IPS DF 6.9 (cell line): ENCODE results near the gene ZNF513.
"Not testable (repeated sequence)": the region's sequence is repeated elsewhere in the genome, so short reads cannot be mapped to it uniquely, and the experiment has no call there.

Source experiments
- DNase-seq: peaks from one replicate; pipeline ENCODE4 v3.0.0-alpha.2; 2013; ENCODE audit warnings: low read depth, low spot score
- H3K27ac ChIP-seq: one replicate; pipeline ENCODE4 v1.5.1; 2013; ENCODE audit warnings: low read length, control low read depth
- H3K27me3 ChIP-seq: 2 replicates; pipeline ENCODE4 v1.6.1; 2013; ENCODE audit warnings: mild to moderate bottlenecking, low read length; ENCODE audit not compliant: control insufficient read depth, insufficient read depth
- H3K36me3 ChIP-seq: 2 replicates; pipeline ENCODE4 v1.6.1; 2013; ENCODE audit warnings: low read length; ENCODE audit not compliant: control insufficient read depth, insufficient read depth
- H3K4me1 ChIP-seq: 2 replicates; pipeline ENCODE4 v1.6.1; 2013; ENCODE audit warnings: low read length; ENCODE audit not compliant: control insufficient read depth, insufficient read depth
- H3K4me3 ChIP-seq: 2 replicates; pipeline ENCODE4 v1.5.1; 2013; ENCODE audit warnings: mild to moderate bottlenecking, low read length
- H3K9me3 ChIP-seq: 2 replicates; pipeline ENCODE4 v1.6.1; 2013; ENCODE audit warnings: low read length, inconsistent platforms; ENCODE audit not compliant: control insufficient read depth, insufficient read depth
- WGBS: extraction: QIAGEN DNeasy Blood & Tissue Kit; methylation state at CpG from one replicate; pipeline ENCODE4 v1.1.7; 2013; ENCODE audit warnings: mixed read lengths, missing lambda C conversion rate; ENCODE audit not compliant: insufficient read length, insufficient coverage; 5-methylcytosine and 5-hydroxymethylcytosine counted together

ZNF513 gene

DNA sequence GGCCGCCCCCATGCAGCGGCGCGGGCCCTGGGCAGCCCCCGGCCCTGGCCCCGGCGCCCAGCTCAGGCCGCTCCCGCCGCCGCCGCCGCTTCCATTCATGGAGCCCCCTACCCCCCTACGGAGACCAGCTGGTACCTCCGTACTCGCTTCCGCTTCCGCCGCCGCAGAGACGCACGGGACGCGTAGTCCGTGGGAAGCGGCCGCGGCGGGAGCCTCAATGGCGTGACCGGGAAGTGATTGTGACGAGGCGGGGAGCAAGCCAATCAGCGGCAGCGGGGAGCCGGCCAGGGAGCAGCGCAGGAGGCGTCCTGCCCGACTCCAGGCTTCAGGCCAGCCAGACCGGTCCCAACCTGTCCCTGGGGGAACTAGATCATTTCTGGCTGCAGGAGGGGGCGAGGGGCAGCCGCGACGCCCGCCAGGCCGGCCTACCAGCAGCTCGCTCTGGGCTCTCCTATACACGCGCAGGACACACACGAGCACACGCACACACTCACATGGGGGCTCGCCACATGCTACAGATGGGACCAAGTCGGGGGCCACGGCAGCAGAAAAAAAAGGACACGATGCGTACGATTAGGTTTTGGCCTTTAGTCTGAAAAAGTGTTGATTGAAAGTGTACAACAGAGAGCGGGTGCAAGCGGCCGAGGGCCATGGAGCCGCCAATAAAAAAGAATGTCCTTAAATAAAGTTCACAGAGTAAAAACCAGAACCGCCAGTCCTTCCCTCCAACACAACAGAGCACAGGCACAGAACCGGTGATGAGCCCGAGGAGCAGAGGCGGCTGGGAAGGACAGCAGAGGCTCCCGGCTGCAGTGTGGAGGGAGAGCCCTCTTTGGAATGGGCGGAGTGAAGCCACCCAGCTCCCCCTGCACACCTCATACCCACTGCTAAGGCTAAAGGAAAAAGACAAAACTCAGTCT, at the start of gene ZNF513:
ZNF513 (minus strand) TSS at position 109 of the 920 bp plus-strand sequence. CDS start 208 bp downstream, outside the sequence.
- no peaks in the 10 kb centered on the region for H3K27me3 ChIP-seq
- H3K9me3 ChIP-seq = no peaks in the 10 kb centered on the region
- peak; percentile 84 for DNase-seq
- no CpG with 5 or more reads among the region's 67 CpGs for WGBS
- H3K27ac ChIP-seq = no peak within 1 kb of the TSS
- H3K4me3 ChIP-seq = peak within 1 kb of the TSS; percentile 83; the same call in 1 of the 2 replicates
- peaks cover 41% of the 10 kb centered on the region for H3K36me3 ChIP-seq
- no peaks in the 10 kb centered on the region for H3K4me1 ChIP-seq

DNA sequence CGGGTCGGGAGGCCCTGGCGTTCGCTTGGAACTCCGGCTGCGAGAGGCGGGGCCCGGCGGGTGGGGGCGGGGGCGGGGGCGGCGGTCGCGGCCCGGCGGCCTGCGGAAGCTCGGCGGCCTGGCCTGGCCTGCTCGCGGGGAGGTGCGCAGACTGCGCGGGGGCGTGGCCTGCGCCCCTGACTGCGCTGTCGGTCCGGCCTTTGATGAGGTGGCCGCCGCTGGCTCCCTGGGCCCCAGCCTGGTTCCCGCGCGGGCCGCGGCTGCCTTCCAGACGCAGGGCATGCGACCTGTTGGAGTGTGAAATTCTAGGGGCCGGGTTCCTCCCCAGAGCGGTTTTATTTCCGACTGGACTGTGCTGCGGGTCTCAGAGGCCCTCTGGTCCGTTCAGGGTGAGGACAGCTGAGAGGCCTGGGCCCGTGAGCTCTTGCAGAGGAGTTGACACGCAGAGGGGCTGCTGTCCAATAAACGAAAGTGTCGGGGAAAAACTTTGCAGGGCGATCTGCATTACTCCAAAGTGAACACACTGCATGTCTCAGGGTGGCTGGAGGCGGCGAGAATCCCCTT, 48.5 kb upstream of the ZNF513 start:
- WGBS = no CpG with 5 or more reads among the region's 51 CpGs
- Histone ChIP-seq H3K36me3 (peaks cover 6% of the 10 kb centered on the region), H3K27ac (no peak overlapping the region), H3K9me3 (no peaks in the 10 kb centered on the region), H3K4me1 (no peaks in the 10 kb centered on the region; the same call in 1 of the 2 replicates), H3K4me3 (peak overlapping the region; percentile 79), H3K27me3 (no peaks in the 10 kb centered on the region)
- DNase-seq = no peak

DNA sequence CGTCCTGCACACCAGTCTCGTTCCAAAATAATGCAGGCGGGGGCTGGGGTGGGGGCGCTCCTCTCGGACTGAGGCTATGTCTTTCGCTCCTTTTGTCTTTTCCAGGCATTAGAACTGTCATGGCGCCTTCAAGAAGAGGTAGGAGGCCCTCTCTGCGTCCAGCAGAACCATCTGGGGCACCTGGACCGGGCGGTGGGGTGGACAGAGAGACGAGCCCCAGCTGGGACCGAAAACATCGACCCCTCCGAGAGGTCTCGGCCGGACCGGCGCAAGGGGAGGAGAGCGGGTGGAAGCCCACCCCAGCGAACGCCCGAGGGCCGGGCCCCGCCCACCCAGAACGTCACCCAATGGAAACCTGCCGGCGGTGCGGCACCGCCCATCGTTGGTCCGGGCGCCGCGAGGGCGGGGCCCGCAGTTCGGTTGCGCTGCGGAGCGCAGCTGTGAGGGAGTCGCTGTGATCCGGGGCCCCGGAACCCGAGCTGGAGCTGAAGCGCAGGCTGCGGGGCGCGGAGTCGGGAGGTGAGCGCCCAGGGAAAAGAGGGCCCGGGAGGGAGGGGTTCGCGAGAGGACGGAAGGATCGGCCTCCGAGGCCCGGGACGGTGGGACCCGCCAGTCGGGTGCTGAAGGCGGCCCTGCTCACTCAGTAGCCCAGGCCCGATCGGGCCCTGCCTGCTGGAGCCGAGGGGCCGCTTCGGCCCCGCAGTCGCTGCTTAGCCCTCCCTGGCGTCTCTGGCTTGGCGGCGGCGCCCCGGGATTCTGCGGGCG, 47.9 kb upstream of the ZNF513 start, which contains the start of gene NRBP1:
NRBP1 (plus strand) TSS at position 419 of the 765 bp plus-strand sequence. CDS start 4,643 bp downstream, outside the sequence.
- H3K4me3 ChIP-seq = peak within 1 kb of the TSS; percentile 79
- peak; percentile 81 for DNase-seq
- H3K4me1 ChIP-seq = no peaks in the 10 kb centered on the region; the same call in 1 of the 2 replicates
- H3K9me3 ChIP-seq = no peaks in the 10 kb centered on the region
- no peaks in the 10 kb centered on the region for H3K27me3 ChIP-seq
- no CpG with 5 or more reads among the region's 75 CpGs for WGBS
- H3K36me3 ChIP-seq = peaks cover 4% of the 10 kb centered on the region
- no peak within 1 kb of the TSS for H3K27ac ChIP-seq

- no peak for DNase-seq
- no peaks in the 10 kb centered on the region for H3K27me3 ChIP-seq
- peak overlapping the region; percentile 79; the same call in 1 of the 2 replicates for H3K4me3 ChIP-seq
- 100% methylated on average over 3 of the region's 7 CpGs for WGBS
- no peaks in the 10 kb centered on the region; the same call in 1 of the 2 replicates for H3K4me1 ChIP-seq
- no peak overlapping the region for H3K27ac ChIP-seq
- H3K36me3 ChIP-seq = no peaks in the 10 kb centered on the region; the same call in 1 of the 2 replicates
- H3K9me3 ChIP-seq = no peaks in the 10 kb centered on the region
Observed at GRCh38 chr2:27427863-27428212, 47.3 kb upstream of the ZNF513 start.

GRCh38 chr2:27425039-27425438, 44.5 kb upstream of the ZNF513 start:
- H3K9me3 ChIP-seq, H3K27ac ChIP-seq, H3K36me3 ChIP-seq, H3K4me3 ChIP-seq, H3K27me3 ChIP-seq, H3K4me1 ChIP-seq, DNase-seq: not testable (repeated sequence)
- no CpG with 5 or more reads among the region's 10 CpGs for WGBS

- no peak for DNase-seq
- Histone ChIP-seq H3K4me3 (no peak overlapping the region), H3K27me3 (no peaks in the 10 kb centered on the region), H3K4me1 (no peaks in the 10 kb centered on the region; the same call in 1 of the 2 replicates), H3K9me3 (no peaks in the 10 kb centered on the region), H3K27ac (no peak overlapping the region), H3K36me3 (no peaks in the 10 kb centered on the region)
- no CpG with 5 or more reads among the region's 3 CpGs for whole genome bisulfite sequencing
Observed at GRCh38 chr2:27422958-27423357, 42.4 kb upstream of the ZNF513 start.

DNA sequence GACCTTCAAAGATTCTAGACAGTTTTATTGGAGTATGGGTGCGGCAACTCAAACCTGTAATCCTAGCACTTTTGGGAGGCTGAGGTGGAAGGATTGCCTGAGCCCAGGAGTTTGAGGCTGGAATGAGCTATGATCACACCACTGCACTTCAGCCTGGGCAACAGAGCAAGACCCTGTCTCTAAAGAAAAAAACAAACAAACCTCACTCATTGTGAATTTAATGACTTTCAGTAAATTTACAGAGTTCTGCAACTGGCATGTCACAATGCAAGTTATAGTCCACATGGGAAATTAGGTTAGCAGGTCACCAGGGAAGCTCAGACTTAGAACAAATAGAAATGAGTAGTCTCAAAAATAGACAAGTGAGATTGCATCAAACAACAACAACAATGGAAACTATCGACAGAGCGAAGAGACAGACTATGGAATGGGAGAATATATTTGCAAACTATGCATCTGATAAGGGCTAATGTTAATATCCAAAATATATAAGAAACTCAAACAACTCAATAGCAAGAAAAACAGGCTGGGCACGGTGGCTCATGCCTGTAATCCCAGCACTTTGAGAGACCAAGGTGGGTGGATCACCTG, 41.2 kb upstream of the ZNF513 start:
- WGBS = no CpG with 5 or more reads among the region's 4 CpGs
- H3K4me3 ChIP-seq = no peak overlapping the region
- no peaks in the 10 kb centered on the region for H3K4me1 ChIP-seq
- no peak for DNase-seq
- H3K36me3 ChIP-seq = no peaks in the 10 kb centered on the region
- H3K27ac ChIP-seq = no peak overlapping the region
- H3K27me3 ChIP-seq = no peaks in the 10 kb centered on the region
- H3K9me3 ChIP-seq = no peaks in the 10 kb centered on the region

DNA sequence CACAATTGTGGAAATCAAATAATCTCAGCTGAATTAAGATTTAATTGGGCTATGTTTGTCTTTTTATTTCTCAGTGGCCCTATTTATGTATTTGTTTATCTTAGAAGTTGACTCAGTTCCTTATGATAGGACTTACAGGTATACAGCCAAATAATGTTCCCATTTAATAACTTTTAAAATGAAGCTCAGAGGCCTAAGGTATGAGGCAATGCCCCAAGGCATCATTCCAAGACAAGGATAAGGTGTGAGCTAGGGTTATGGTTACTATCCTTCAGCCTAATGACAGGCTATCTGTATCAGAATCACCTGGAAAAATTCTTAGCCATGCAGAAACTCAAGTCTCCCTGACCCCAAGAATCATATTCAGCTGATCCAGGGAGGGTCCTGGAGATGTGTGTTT, 40.5 kb upstream of the ZNF513 start:
- H3K9me3 ChIP-seq = no peaks in the 10 kb centered on the region
- no peak overlapping the region for H3K4me3 ChIP-seq
- no peaks in the 10 kb centered on the region for H3K36me3 ChIP-seq
- H3K4me1 ChIP-seq = no peaks in the 10 kb centered on the region
- DNase-seq = no peak
- H3K27me3 ChIP-seq = no peaks in the 10 kb centered on the region
- no peak overlapping the region for H3K27ac ChIP-seq

- no peaks in the 10 kb centered on the region for H3K36me3 ChIP-seq
- DNase-seq = no peak
- H3K9me3 ChIP-seq = no peaks in the 10 kb centered on the region
- no peak overlapping the region for H3K4me3 ChIP-seq
- no peaks in the 10 kb centered on the region for H3K27me3 ChIP-seq
- WGBS = no CpG with 5 or more reads among the region's 6 CpGs
- no peak overlapping the region for H3K27ac ChIP-seq
- H3K4me1 ChIP-seq = no peaks in the 10 kb centered on the region
Observed at GRCh38 chr2:27416151-27416550, 35.6 kb upstream of the ZNF513 start.
